Lower leg skin (tissue), 4 donors: Measurements from ENCODE around the gene RBM46. TPM values are rescaled to one million over a fixed set of nuclear protein-coding genes. Genes with fewer than 3 reads are reported as not detected.

Source experiments
- DNase-seq, 2 donors: peaks; one replicate each; pipeline ENCODE4 v3.0.0-alpha.2; 2019; ENCODE audit warnings: low spot score in 2 of 2
- H3K4me3 ChIP-seq: fragments of 200-600 bp; sonication (generic); 2 replicates; pipeline ENCODE4 v1.5.1; 2017; ENCODE audit warnings: mild to moderate bottlenecking, low read depth; ENCODE audit not compliant: poor library complexity, severe bottlenecking
- CTCF ChIP-seq, 3 donors: fragments of 450-650 bp; IDR thresholded peaks; one replicate each; pipeline ENCODE4 v1.5.1; 2016; ENCODE audit warnings: antibody characterized with exemption in 3 of 3, mild to moderate bottlenecking in 3 of 3, moderate library complexity in 2 of 3
- POLR2A ChIP-seq, 2 donors: fragments of 450-650 bp; IDR thresholded peaks; one replicate each; pipeline ENCODE4 v1.6.1; 2016 to 2017; ENCODE audit warnings: antibody characterized with exemption in 2 of 2, mild to moderate bottlenecking in 1 of 2, moderate library complexity in 1 of 2
- WGBS, 2 donors: methylation state at CpG; one replicate each; pipeline ENCODE4 v1.1.5; 2018; 5-methylcytosine and 5-hydroxymethylcytosine counted together
- intact Hi-C: fragments of 100-400 bp; cut with DNase I; formaldehyde crosslinking; loops from one replicate; pipeline ENCODE4 v1.15.0; 2023; ENCODE audit warnings: low total_unique reads
- total RNA-seq, 4 donors: library from RNA; depleted of rRNA; stranded (reverse); fragments of >200 nt; gene quantifications; one replicate each; pipeline ENCODE4 v1.1.0, GENCODE V29; 2016

Gene RBM46
- total RNA-seq, 4 donors from 2014 or later = not detected

GRCh38 chr4:154807042-154807630 is 26.1 kb downstream of the RBM46 start:
- TF ChIP-seq CTCF (IDR thresholded peaks at IDR 0.05) (no peak), POLR2A (IDR thresholded peaks at IDR 0.05) (no peak)
- DNase-seq = no peak
- WGBS, 2 donors = 18 to 22% methylated on average over 3 of the region's 3 CpGs
- no peak overlapping the region for H3K4me3 ChIP-seq
- intact Hi-C loops = no loop called here

GRCh38 chr4:154818230-154818629 is 37.2 kb downstream of the RBM46 start:
- intact Hi-C loops = no loop called here
- H3K4me3 ChIP-seq = no peak overlapping the region
- DNase-seq = no peak
- TF ChIP-seq CTCF (IDR thresholded peaks at IDR 0.05) = no peak
- TF ChIP-seq POLR2A (IDR thresholded peaks at IDR 0.05) = no peak

DNA sequence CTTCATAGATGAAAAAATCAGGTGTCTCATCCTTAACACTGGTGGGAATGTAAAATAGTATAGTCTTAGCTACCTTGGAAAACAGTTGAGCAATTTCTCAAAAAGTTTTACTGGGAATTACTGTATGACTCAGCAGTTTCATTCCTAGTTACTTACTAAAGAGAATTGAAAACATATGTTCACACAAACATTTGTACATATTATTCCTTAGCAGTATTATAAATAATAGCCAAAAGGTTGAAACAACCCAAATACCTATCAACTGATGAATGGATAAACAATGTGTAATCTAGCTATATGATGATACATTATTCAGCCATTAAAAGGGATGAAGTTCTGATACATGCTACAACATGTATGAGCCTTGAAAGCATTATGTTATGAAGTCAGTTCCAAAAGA is 41.7 kb downstream of the RBM46 start:
- DNase-seq = no peak
- intact Hi-C loops = no loop called here
- H3K4me3 ChIP-seq = no peak overlapping the region
- TF ChIP-seq POLR2A (IDR thresholded peaks at IDR 0.05) (no peak), CTCF (IDR thresholded peaks at IDR 0.05) (no peak)

- intact Hi-C loops = no loop called here
- TF ChIP-seq CTCF (IDR thresholded peaks at IDR 0.05) (no peak), POLR2A (IDR thresholded peaks at IDR 0.05) (no peak)
- DNase-seq = no peak
- H3K4me3 ChIP-seq = no peak overlapping the region
- 42 to 44% methylated on average over 3 of the region's 3 CpGs for WGBS, 2 donors
Observed at GRCh38 chr4:154836030-154836429, 55.0 kb downstream of the RBM46 start.

GRCh38 chr4:154836513-154836912 is 55.4 kb downstream of the RBM46 start:
- intact Hi-C loops = no loop called here
- 8 to 16% methylated on average over 3 of the region's 3 CpGs for WGBS, 2 donors
- TF ChIP-seq CTCF (IDR thresholded peaks at IDR 0.05) = no peak
- TF ChIP-seq POLR2A (IDR thresholded peaks at IDR 0.05) = no peak
- no peak overlapping the region for H3K4me3 ChIP-seq
- no peak for DNase-seq

DNA sequence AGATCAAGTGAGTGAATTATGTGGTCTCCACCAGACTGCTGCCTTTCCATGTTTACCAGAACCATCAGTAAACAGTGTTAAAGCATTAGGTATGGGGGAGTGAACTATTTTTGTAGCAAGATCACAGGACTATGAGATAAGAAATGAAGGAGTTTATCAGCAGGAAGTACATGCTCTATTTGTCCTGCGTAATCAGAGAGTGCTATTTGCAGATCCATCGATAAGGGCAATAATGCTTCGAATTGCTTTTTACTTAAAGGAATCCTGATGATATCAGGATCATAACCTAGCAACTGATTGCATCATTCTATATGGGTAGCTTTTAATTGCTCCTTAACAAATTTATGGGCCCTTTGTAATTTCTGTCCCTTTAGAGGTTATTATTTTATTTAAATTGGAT is 57.1 kb downstream of the RBM46 start:
- WGBS, 2 donors = 92 to 94% methylated on average over 3 of the region's 3 CpGs
- TF ChIP-seq CTCF (IDR thresholded peaks at IDR 0.05) (no peak), POLR2A (IDR thresholded peaks at IDR 0.05) (no peak)

More for the DNA sequence above, 57.1 kb downstream of the RBM46 start:
- H3K4me3 ChIP-seq = no peak overlapping the region
- intact Hi-C loops = no loop called here
- no peak for DNase-seq
